Measurements from ENCODE around the gene CBFA2T3.

CBFA2T3 gene

GRCh38 chr16:88847654-88848053, 129.4 kb downstream of the CBFA2T3 start:
- H3K27ac Mint-ChIP-seq, result peak overlapping the region; percentile 32
- H3K9me3 Mint-ChIP-seq, result no peaks in the 10 kb centered on the region
- H3K36me3 Mint-ChIP-seq (ENCODE audit: low read depth), result peaks cover 18% of the 10 kb centered on the region
- no peaks in the 10 kb centered on the region for H3K27me3 Mint-ChIP-seq (ENCODE audit: low read depth, poor library complexity)
- no peak for TF ChIP-seq CTCF (IDR thresholded peaks at IDR 0.05)
- no peak overlapping the region for H3K4me3 Mint-ChIP-seq
- peaks cover 8% of the 10 kb centered on the region for H3K4me1 Mint-ChIP-seq
- DNase-seq, result no peak

GRCh38 chr16:88846088-88846487, 130.9 kb downstream of the CBFA2T3 start:
- Mint-ChIP-seq H3K4me3 (no peak overlapping the region), H3K27ac (no peak overlapping the region), H3K4me1 (peaks cover 8% of the 10 kb centered on the region), H3K36me3 (ENCODE audit: low read depth) (peaks cover 3% of the 10 kb centered on the region), H3K27me3 (ENCODE audit: low read depth, poor library complexity) (no peaks in the 10 kb centered on the region), H3K9me3 (no peaks in the 10 kb centered on the region)
- TF ChIP-seq CTCF (IDR thresholded peaks at IDR 0.05), result no peak
- no peak for DNase-seq

- Mint-ChIP-seq H3K4me1 (peaks cover 8% of the 10 kb centered on the region), H3K27ac (peak overlapping the region; percentile 83), H3K36me3 (ENCODE audit: low read depth) (no peaks in the 10 kb centered on the region), H3K27me3 (ENCODE audit: low read depth, poor library complexity) (no peaks in the 10 kb centered on the region), H3K4me3 (no peak overlapping the region), H3K9me3 (no peaks in the 10 kb centered on the region)
- DNase-seq, result no peak
- peak; percentile 18 for TF ChIP-seq CTCF (IDR thresholded peaks at IDR 0.05)
Observed at GRCh38 chr16:88844419-88845036, 132.5 kb downstream of the CBFA2T3 start.

GRCh38 chr16:88843256-88843655, 133.8 kb downstream of the CBFA2T3 start:
- Mint-ChIP-seq H3K4me3 (no peak overlapping the region), H3K9me3 (no peaks in the 10 kb centered on the region), H3K27ac (peak overlapping the region; percentile 77), H3K36me3 (ENCODE audit: low read depth) (no peaks in the 10 kb centered on the region), H3K4me1 (peaks cover 8% of the 10 kb centered on the region), H3K27me3 (ENCODE audit: low read depth, poor library complexity) (no peaks in the 10 kb centered on the region)
- no peak for TF ChIP-seq CTCF (IDR thresholded peaks at IDR 0.05)
- no peak for DNase-seq

GRCh38 chr16:88842806-88843205, 134.2 kb downstream of the CBFA2T3 start:
- H3K9me3 Mint-ChIP-seq, result no peaks in the 10 kb centered on the region
- no peak for TF ChIP-seq CTCF (IDR thresholded peaks at IDR 0.05)
- no peaks in the 10 kb centered on the region for H3K27me3 Mint-ChIP-seq (ENCODE audit: low read depth, poor library complexity)
- H3K27ac Mint-ChIP-seq, result peak overlapping the region; percentile 77
- H3K36me3 Mint-ChIP-seq (ENCODE audit: low read depth), result no peaks in the 10 kb centered on the region
- no peak overlapping the region for H3K4me3 Mint-ChIP-seq
- H3K4me1 Mint-ChIP-seq, result peaks cover 8% of the 10 kb centered on the region
- DNase-seq, result no peak

- TF ChIP-seq CTCF (IDR thresholded peaks at IDR 0.05), result no peak
- no peak for DNase-seq
- H3K4me3 Mint-ChIP-seq, result no peak overlapping the region
- no peaks in the 10 kb centered on the region for H3K9me3 Mint-ChIP-seq
- H3K4me1 Mint-ChIP-seq, result peaks cover 8% of the 10 kb centered on the region
- no peaks in the 10 kb centered on the region for H3K27me3 Mint-ChIP-seq (ENCODE audit: low read depth, poor library complexity)
- no peak overlapping the region for H3K27ac Mint-ChIP-seq
- no peaks in the 10 kb centered on the region for H3K36me3 Mint-ChIP-seq (ENCODE audit: low read depth)
Observed at GRCh38 chr16:88842308-88842756, 134.7 kb downstream of the CBFA2T3 start.

Data from nephron progenitor cell (in vitro differentiated cells).